Stomach (tissue), 9 donors: ENCODE measurements around the gene COMMD1. TPM values are rescaled to one million over a fixed set of nuclear protein-coding genes. Genes with fewer than 3 reads are reported as not detected.
A peak's percentile ranks its signal among the peaks of the same experiment; 100 is the strongest.

Experiments used
- DNase-seq, 2 donors: peaks; one replicate each; pipeline versions ENCODE4 v3.0.0 to v3.0.0-alpha.2; 2013 to 2019
- H3K27ac ChIP-seq, 5 donors: fragments of 200-600 bp in 4 of 5; sonication (generic) in 4 of 5; one replicate each; pipeline ENCODE4 v1.5.1; 2013 to 2019; ENCODE audit warnings: mild to moderate bottlenecking in 1 of 5, moderate library complexity in 1 of 5
- H3K27me3 ChIP-seq, 3 donors: fragments of 200-600 bp; sonication (generic); one replicate each; pipeline ENCODE4 v1.5.1; 2017 to 2019; ENCODE audit warnings: mixed run types in 1 of 3
- H3K36me3 ChIP-seq, 4 donors: fragments of 200-600 bp; sonication (generic); 1 replicate in 3 of 4; 2 replicates in 1 of 4; pipeline ENCODE4 v1.5.1; 2016 to 2019
- H3K4me1 ChIP-seq, 4 donors: fragments of 200-600 bp; sonication (generic); one replicate each; pipeline ENCODE4 v1.5.1; 2016 to 2019
- H3K4me3 ChIP-seq, 4 donors: fragments of 200-600 bp; sonication (generic) in 3 of 4; one replicate each; pipeline ENCODE4 v1.5.1; 2016 to 2019; ENCODE audit warnings: mild to moderate bottlenecking in 1 of 4
- H3K9me3 ChIP-seq, 4 donors: fragments of 200-600 bp; sonication (generic); one replicate each; pipeline ENCODE4 v1.5.1; 2016 to 2019
- EP300 ChIP-seq: sonication (generic); formaldehyde crosslinking; IDR thresholded peaks from one replicate; pipeline ENCODE4 v1.6.1; 2017; ENCODE audit warnings: antibody characterized with exemption
- POLR2A ChIP-seq, 4 donors: fragments of 450-650 bp; IDR thresholded peaks; one replicate each; pipeline ENCODE4 v1.6.1; 2016; ENCODE audit warnings: antibody characterized with exemption in 4 of 4, control low read depth in 2 of 4, mild to moderate bottlenecking in 1 of 4, moderate library complexity in 1 of 4
- POLR2AphosphoS5 ChIP-seq, 3 donors: sonication (generic); formaldehyde crosslinking; IDR thresholded peaks; one replicate each; pipeline ENCODE4 v1.6.1; 2016; ENCODE audit warnings: antibody characterized with exemption in 3 of 3
- WGBS, 5 donors: extraction: QIAGEN DNeasy Blood & Tissue Kit in 3 of 5; methylation state at CpG; one replicate each; pipeline versions ENCODE4 v1.1.5 to v1.1.7; 2013 to 2018; 5-methylcytosine and 5-hydroxymethylcytosine counted together
- intact Hi-C: fragments of 100-400 bp; cut with DNase I; formaldehyde crosslinking; loops from one replicate; pipeline ENCODE4 v1.15.1; 2023; ENCODE audit warnings: low total_unique reads
- polyA plus RNA-seq, 3 donors: library from polyadenylated mRNA; stranded (reverse); fragments of 200-250 nt; gene quantifications; one replicate each; pipeline ENCODE4 v1.2.3, GENCODE V29; 2013
- total RNA-seq, 5 donors: library from RNA; depleted of rRNA; stranded (reverse); fragments of >200 nt; gene quantifications; one replicate each; pipeline versions ENCODE4 v1.1.0 to v1.2.3, GENCODE V29; 2014 to 2016
- TF ChIP-seq, protein P1 (sequence below), 7 experiments: fragments of 450-650 bp in 4 of 7; fragments of 200-600 bp in 3 of 7; sonication (generic) in 3 of 7; IDR thresholded peaks; one replicate each; pipeline ENCODE4 v1.5.1; 2016 to 2019; ENCODE audit warnings: antibody characterized with exemption in 7 of 7, control low read depth in 2 of 7, mild to moderate bottlenecking in 1 of 7
- donor health status: healthy with polysubstance abuse.
- donor health status: Bipolar disorder and iron deficiency.
- donor health status: healthy.

COMMD1 gene
- total and polyA plus RNA-seq, 8 donors = 12.1 to 155 (median 47.4) TPM

- 76 to 82% (median 79%) methylated on average over 16 to 18 of the region's 18 CpGs for WGBS, 5 donors
- DNase-seq = no peak
- no peak for TF ChIP-seq POLR2AphosphoS5 (IDR thresholded peaks at IDR 0.05)
- no peak for TF ChIP-seq EP300
- intact Hi-C loops = no loop called here
- H3K36me3 ChIP-seq = peaks cover 26 to 54% (median 47%) of the 10 kb centered on the region in 4 donors
- no peaks in the 10 kb centered on the region for H3K27me3 ChIP-seq
- no peaks in the 10 kb centered on the region for H3K9me3 ChIP-seq
- H3K4me1 ChIP-seq = peaks cover 18 to 33% (median 26%) of the 10 kb centered on the region in 4 donors
- no peak overlapping the region for H3K27ac ChIP-seq
- peak overlapping the region in 2 of 4 donors; percentile 73 to 83 for H3K4me3 ChIP-seq
Observed at GRCh38 chr2:61885896-61886603, 19.4 kb upstream of the COMMD1 start.

- WGBS, 5 donors = 0% methylated on average over 18 of the region's 18 CpGs
- peaks cover 12 to 37% (median 30%) of the 10 kb centered on the region in 4 donors for H3K36me3 ChIP-seq
- DNase-seq = peak in 1 of 2 donors; percentile 58
- intact Hi-C loops = no loop called here
- H3K9me3 ChIP-seq = no peaks in the 10 kb centered on the region
- no peak for TF ChIP-seq POLR2AphosphoS5 (IDR thresholded peaks at IDR 0.05)
- no peak for TF ChIP-seq EP300
- TF ChIP-seq, protein P1, sequence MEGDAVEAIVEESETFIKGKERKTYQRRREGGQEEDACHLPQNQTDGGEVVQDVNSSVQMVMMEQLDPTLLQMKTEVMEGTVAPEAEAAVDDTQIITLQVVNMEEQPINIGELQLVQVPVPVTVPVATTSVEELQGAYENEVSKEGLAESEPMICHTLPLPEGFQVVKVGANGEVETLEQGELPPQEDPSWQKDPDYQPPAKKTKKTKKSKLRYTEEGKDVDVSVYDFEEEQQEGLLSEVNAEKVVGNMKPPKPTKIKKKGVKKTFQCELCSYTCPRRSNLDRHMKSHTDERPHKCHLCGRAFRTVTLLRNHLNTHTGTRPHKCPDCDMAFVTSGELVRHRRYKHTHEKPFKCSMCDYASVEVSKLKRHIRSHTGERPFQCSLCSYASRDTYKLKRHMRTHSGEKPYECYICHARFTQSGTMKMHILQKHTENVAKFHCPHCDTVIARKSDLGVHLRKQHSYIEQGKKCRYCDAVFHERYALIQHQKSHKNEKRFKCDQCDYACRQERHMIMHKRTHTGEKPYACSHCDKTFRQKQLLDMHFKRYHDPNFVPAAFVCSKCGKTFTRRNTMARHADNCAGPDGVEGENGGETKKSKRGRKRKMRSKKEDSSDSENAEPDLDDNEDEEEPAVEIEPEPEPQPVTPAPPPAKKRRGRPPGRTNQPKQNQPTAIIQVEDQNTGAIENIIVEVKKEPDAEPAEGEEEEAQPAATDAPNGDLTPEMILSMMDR (IDR thresholded peaks at IDR 0.05) = no peak
- no peak for TF ChIP-seq POLR2A (IDR thresholded peaks at IDR 0.05)
- H3K4me1 ChIP-seq = peaks cover 18 to 33% (median 26%) of the 10 kb centered on the region in 4 donors
- no peaks in the 10 kb centered on the region for H3K27me3 ChIP-seq
- H3K4me3 ChIP-seq = peak overlapping the region; percentile 73 to 92 (median 84)
- H3K27ac ChIP-seq = peak overlapping the region; percentile 91 to 100 (median 97)
Observed at GRCh38 chr2:61887717-61888266, 17.7 kb upstream of the COMMD1 start.

- DNase-seq = peak; percentile 92 to 96
- WGBS, 5 donors = 0 to 1% (median 1%) methylated on average over 45 to 74 of the region's 74 CpGs
Observed at GRCh38 chr2:61888267-61889055, 17.0 kb upstream of the COMMD1 start, which contains the start of gene CCT4. CCT4 (minus strand) TSS chr2:61888656; CDS start chr2:61888507, 149 bp downstream.

GRCh38 chr2:61898810-61899209 lies 6.7 kb upstream of the COMMD1 start:
- TF ChIP-seq, protein P1 (IDR thresholded peaks at IDR 0.05) = peak in 2 of 7 experiments; percentile 19 to 34
- no peak for TF ChIP-seq EP300
- TF ChIP-seq POLR2A (IDR thresholded peaks at IDR 0.05) = no peak
- TF ChIP-seq POLR2AphosphoS5 (IDR thresholded peaks at IDR 0.05) = no peak
- Histone ChIP-seq H3K4me3 (no peak overlapping the region), H3K27ac (no peak overlapping the region), H3K4me1 (no peaks in the 10 kb centered on the region), H3K27me3 (no peaks in the 10 kb centered on the region), H3K9me3 (no peaks in the 10 kb centered on the region), H3K36me3 (no peaks in the 10 kb centered on the region)
- 22 to 36% (median 24%) methylated on average over 2 of the region's 2 CpGs for WGBS, 5 donors
- DNase-seq = peak in 1 of 2 donors; percentile 54
- intact Hi-C loops = no loop called here

More at GRCh38 chr2:61888267-61889055, 17.0 kb upstream of the COMMD1 start, which contains the start of gene CCT4:
- peaks cover 18 to 33% (median 26%) of the 10 kb centered on the region in 4 donors for H3K4me1 ChIP-seq
- no peaks in the 10 kb centered on the region for H3K27me3 ChIP-seq
- H3K27ac ChIP-seq = peak within 1 kb of the TSS; percentile 91 to 100 (median 97)
- intact Hi-C loops = no loop called here
- TF ChIP-seq POLR2AphosphoS5 (IDR thresholded peaks at IDR 0.05) = peak; percentile 92 to 98 (median 97)
- TF ChIP-seq, protein P1 (IDR thresholded peaks at IDR 0.05) = peak in 1 of 7 experiments; percentile 1
- no peak for TF ChIP-seq EP300
- peak in 2 of 4 donors; percentile 50 to 74 for TF ChIP-seq POLR2A (IDR thresholded peaks at IDR 0.05)
- H3K9me3 ChIP-seq = no peaks in the 10 kb centered on the region
- H3K4me3 ChIP-seq = peak within 1 kb of the TSS; percentile 73 to 92 (median 84)
- peaks cover 6 to 30% (median 23%) of the 10 kb centered on the region in 4 donors for H3K36me3 ChIP-seq
